ENCODE data around the gene VPS33A. TPM values are rescaled to one million over a fixed set of nuclear protein-coding genes. Genes with fewer than 3 reads are reported as not detected.

The VPS33A gene
- total RNA-seq, 2 donors from 2014 or later, result 10.7 to 12.5 TPM

DNA sequence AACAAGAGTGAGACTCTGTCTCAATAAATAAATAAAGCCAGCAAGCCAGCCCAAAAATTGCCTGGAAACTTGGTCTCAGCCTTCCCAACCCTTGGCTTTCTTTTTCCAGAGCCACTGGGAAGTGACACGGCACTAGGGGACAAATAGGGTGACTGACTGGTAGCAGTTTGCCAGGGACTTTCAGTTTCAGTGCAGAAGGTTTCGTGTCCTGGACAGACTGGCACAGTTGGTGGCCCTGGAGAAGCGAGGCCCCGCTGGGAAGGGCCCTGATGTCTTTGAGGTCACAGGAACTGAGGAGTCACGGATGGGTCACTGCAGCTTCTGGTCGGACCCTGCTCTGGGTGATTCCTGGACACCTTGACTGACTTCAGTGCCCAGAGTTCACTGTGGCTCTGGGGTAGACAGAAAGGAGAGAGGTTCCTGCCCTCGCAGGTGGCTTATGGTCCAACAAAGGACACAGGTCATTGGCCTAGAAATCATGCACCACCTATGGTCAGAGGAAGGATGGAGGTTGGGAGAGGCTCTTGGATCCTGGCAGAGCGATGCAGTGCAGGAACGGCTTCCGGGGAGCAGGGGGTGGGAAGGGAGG lies 80.7 kb downstream of the VPS33A start:
- H3K4me1 ChIP-seq (ENCODE audit: control insufficient read depth in 1 of 2, low read depth in 2 of 2), result peaks cover 5 to 8% of the 10 kb centered on the region in 2 donors
- no peaks in the 10 kb centered on the region for H3K9me3 ChIP-seq
- TF ChIP-seq, protein P1, sequence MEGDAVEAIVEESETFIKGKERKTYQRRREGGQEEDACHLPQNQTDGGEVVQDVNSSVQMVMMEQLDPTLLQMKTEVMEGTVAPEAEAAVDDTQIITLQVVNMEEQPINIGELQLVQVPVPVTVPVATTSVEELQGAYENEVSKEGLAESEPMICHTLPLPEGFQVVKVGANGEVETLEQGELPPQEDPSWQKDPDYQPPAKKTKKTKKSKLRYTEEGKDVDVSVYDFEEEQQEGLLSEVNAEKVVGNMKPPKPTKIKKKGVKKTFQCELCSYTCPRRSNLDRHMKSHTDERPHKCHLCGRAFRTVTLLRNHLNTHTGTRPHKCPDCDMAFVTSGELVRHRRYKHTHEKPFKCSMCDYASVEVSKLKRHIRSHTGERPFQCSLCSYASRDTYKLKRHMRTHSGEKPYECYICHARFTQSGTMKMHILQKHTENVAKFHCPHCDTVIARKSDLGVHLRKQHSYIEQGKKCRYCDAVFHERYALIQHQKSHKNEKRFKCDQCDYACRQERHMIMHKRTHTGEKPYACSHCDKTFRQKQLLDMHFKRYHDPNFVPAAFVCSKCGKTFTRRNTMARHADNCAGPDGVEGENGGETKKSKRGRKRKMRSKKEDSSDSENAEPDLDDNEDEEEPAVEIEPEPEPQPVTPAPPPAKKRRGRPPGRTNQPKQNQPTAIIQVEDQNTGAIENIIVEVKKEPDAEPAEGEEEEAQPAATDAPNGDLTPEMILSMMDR (IDR thresholded peaks at IDR 0.05), result no peak
- H3K36me3 ChIP-seq, result no peaks in the 10 kb centered on the region
- no peak overlapping the region for H3K4me3 ChIP-seq
- ATAC-seq (ENCODE audit: insufficient number of reproducible peaks, low FRiP score, low read depth) (no peak), DNase-seq (ENCODE audit: low spot score) (no peak)
- H3K27ac ChIP-seq, result no peak overlapping the region
- peaks cover 3% of the 10 kb centered on the region for H3K27me3 ChIP-seq (replicated peaks; ENCODE audit: insufficient read depth)

DNA sequence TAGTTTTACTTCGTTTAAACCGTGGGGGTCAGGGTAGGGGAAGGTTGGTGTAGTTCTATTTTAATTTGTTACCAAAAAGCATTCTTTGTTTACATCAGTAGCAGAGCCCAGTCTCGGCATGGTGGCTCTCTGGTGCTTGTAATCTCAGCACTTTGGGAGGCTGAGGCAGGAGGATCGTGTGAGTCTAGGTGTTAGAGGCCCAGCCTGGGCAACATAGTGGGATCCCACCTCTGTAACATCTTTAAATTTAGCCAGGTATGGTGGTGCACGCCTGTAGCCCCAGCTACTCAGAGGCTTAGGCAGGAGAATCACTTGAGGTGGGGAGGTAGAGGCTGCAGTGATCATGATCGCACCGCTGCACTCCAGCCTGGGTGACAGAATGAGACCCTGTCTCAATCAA lies 81.2 kb downstream of the VPS33A start:
- TF ChIP-seq, protein P1 (IDR thresholded peaks at IDR 0.05), result no peak
- no peak overlapping the region for H3K27ac ChIP-seq
- no peak for DNase-seq (ENCODE audit: low spot score)
- no peaks in the 10 kb centered on the region for H3K36me3 ChIP-seq
- no peak for ATAC-seq (ENCODE audit: insufficient number of reproducible peaks, low FRiP score, low read depth)
- H3K9me3 ChIP-seq, result no peaks in the 10 kb centered on the region
- peaks cover 5 to 8% of the 10 kb centered on the region in 2 donors for H3K4me1 ChIP-seq (ENCODE audit: control insufficient read depth in 1 of 2, low read depth in 2 of 2)
- H3K4me3 ChIP-seq, result no peak overlapping the region
- H3K27me3 ChIP-seq (replicated peaks; ENCODE audit: insufficient read depth), result peaks cover 3% of the 10 kb centered on the region

- Histone ChIP-seq H3K36me3 (no peaks in the 10 kb centered on the region), H3K4me3 (no peak overlapping the region), H3K27me3 (replicated peaks; ENCODE audit: insufficient read depth) (peaks cover 3% of the 10 kb centered on the region), H3K9me3 (no peaks in the 10 kb centered on the region), H3K4me1 (ENCODE audit: control insufficient read depth in 1 of 2, low read depth in 2 of 2) (peaks cover 5 to 8% of the 10 kb centered on the region in 2 donors), H3K27ac (no peak overlapping the region)
- ATAC-seq (ENCODE audit: insufficient number of reproducible peaks, low FRiP score, low read depth) (no peak), DNase-seq (ENCODE audit: low spot score) (no peak)
- TF ChIP-seq, protein P1 (IDR thresholded peaks at IDR 0.05), result no peak
Measured at GRCh38 chr12:122184517-122184916, 81.8 kb downstream of the VPS33A start.

GRCh38 chr12:122183588-122183940 lies 82.7 kb downstream of the VPS33A start:
- Histone ChIP-seq H3K9me3 (no peaks in the 10 kb centered on the region), H3K4me1 (ENCODE audit: control insufficient read depth in 1 of 2, low read depth in 2 of 2) (peaks cover 5 to 8% of the 10 kb centered on the region in 2 donors), H3K36me3 (no peaks in the 10 kb centered on the region), H3K27me3 (replicated peaks; ENCODE audit: insufficient read depth) (peaks cover 3% of the 10 kb centered on the region), H3K27ac (no peak overlapping the region), H3K4me3 (peak overlapping the region; percentile 79)
- ATAC-seq (ENCODE audit: insufficient number of reproducible peaks, low FRiP score, low read depth), result no peak
- TF ChIP-seq, protein P1 (IDR thresholded peaks at IDR 0.05), result no peak
- DNase-seq (ENCODE audit: low spot score), result no peak

- ATAC-seq (ENCODE audit: insufficient number of reproducible peaks, low FRiP score, low read depth) (no peak), DNase-seq (ENCODE audit: low spot score) (no peak)
- Histone ChIP-seq H3K4me1 (ENCODE audit: control insufficient read depth in 1 of 2, low read depth in 2 of 2) (peaks cover 5 to 8% of the 10 kb centered on the region in 2 donors), H3K27me3 (replicated peaks; ENCODE audit: insufficient read depth) (peaks cover 3% of the 10 kb centered on the region), H3K9me3 (no peaks in the 10 kb centered on the region), H3K27ac (no peak within 1 kb of the TSS), H3K36me3 (no peaks in the 10 kb centered on the region), H3K4me3 (peak within 1 kb of the TSS; percentile 79)
- TF ChIP-seq, protein P1 (IDR thresholded peaks at IDR 0.05), result no peak
Measured at GRCh38 chr12:122182887-122183587, 83.3 kb downstream of the VPS33A start, which contains the start of gene LRRC43. TSS of gene LRRC43 (plus strand) at chr12:122183123. CDS start at chr12:122183145, 22 bp downstream.

Other genes starting within 250 kb of the VPS33A start
- gene BCL7A, start 244.6 kb downstream of the VPS33A start, total RNA-seq, result 10 to 100 TPM in 1 of 2 donors, 1 to 10 TPM in 1; 9.6 to 12.9 TPM
- 10 to 100 TPM; 35.5 to 50.3 TPM for gene MLXIP, start 187.7 kb downstream of the VPS33A start, total RNA-seq
- gene IL31, start 92.3 kb downstream of the VPS33A start, total RNA-seq, result not detected
- gene LRRC43, start 83.4 kb downstream of the VPS33A start, total RNA-seq, result not detected
- gene B3GNT4, start 62.8 kb downstream of the VPS33A start, total RNA-seq, result 1 to 10 TPM in 1 of 2 donors, not detected in 1; 2.4 TPM
- 10 to 100 TPM; 34.7 to 48.8 TPM for gene DIABLO, start 40.4 kb downstream of the VPS33A start, total RNA-seq
- gene CLIP1, start 156.2 kb upstream of the VPS33A start, total RNA-seq, result 100 to 1,000 TPM in 1 of 2 donors, 10 to 100 TPM in 1; 91.2 to 180 TPM
- 10 to 100 TPM; 16.2 to 33.4 TPM for gene ZCCHC8, start 234.4 kb upstream of the VPS33A start, total RNA-seq

Measured in thoracic aorta (tissue), 2 donors.